Adrenal gland (tissue), 12 donors: Measurements from ENCODE around the gene CYSRT1. TPM values are rescaled to one million over a fixed set of nuclear protein-coding genes. Genes with fewer than 3 reads are reported as not detected.
"Not testable (repeated sequence)": the region's sequence is repeated elsewhere in the genome, so short reads cannot be mapped to it uniquely, and the experiment has no call there.

ENCODE experiments used
- DNase-seq, 7 donors: peaks; one replicate each; pipeline ENCODE4 v3.0.0-alpha.2; 2019 to 2020
- H3K27ac ChIP-seq, 5 donors: fragments of 200-600 bp; sonication (generic) in 4 of 5; 1 replicate in 3 of 5; 2 replicates in 2 of 5; pipeline versions ENCODE4 v1.5.1 to v1.8.0; 2016 to 2020; ENCODE audit warnings: mild to moderate bottlenecking in 1 of 5
- H3K27me3 ChIP-seq: fragments of 200-600 bp; 2 replicates; pipeline ENCODE4 v1.8.0; 2021
- H3K36me3 ChIP-seq, 2 donors: fragments of 200-600 bp; replicated peaks in 1 of 2; 1 replicate in 1 of 2; 2 replicates in 1 of 2; pipeline versions ENCODE4 v1.5.1 to v1.8.0; 2018 to 2022
- H3K4me1 ChIP-seq, 2 donors: fragments of 200-600 bp; replicated peaks in 1 of 2; 1 replicate in 1 of 2; 2 replicates in 1 of 2; pipeline versions ENCODE4 v1.5.1 to v1.8.0; 2018 to 2021
- H3K4me3 ChIP-seq, 4 donors: fragments of 200-600 bp; sonication (generic) in 3 of 4; one replicate each; pipeline ENCODE4 v1.5.1; 2016 to 2018
- H3K9me3 ChIP-seq, 3 donors: fragments of 200-600 bp; sonication (generic) in 1 of 3; replicated peaks in 1 of 3; 1 replicate in 2 of 3; 2 replicates in 1 of 3; pipeline versions ENCODE4 v1.5.1 to v1.8.0; 2016 to 2021
- CTCF ChIP-seq, 6 experiments: fragments of 450-650 bp in 4 of 6; fragments of 200-600 bp in 2 of 6; sonication (generic) in 1 of 6; IDR thresholded peaks; 1 replicate in 5 of 6; 2 replicates in 1 of 6; pipeline versions ENCODE4 v1.5.1 to v1.8.0; 2016 to 2021; ENCODE audit warnings: antibody characterized with exemption in 6 of 6, mild to moderate bottlenecking in 2 of 6, moderate library complexity in 1 of 6
- POLR2A ChIP-seq, 2 donors: fragments of 450-650 bp; IDR thresholded peaks; one replicate each; pipeline ENCODE4 v1.6.1; 2017; ENCODE audit warnings: antibody characterized with exemption in 2 of 2, mild to moderate bottlenecking in 2 of 2, moderate library complexity in 1 of 2
- WGBS, 4 donors: extraction: QIAGEN DNeasy Blood & Tissue Kit in 2 of 4; methylation state at CpG; one replicate each; pipeline versions ENCODE4 v1.1.5 to v1.1.7; 2013 to 2017; 5-methylcytosine and 5-hydroxymethylcytosine counted together
- intact Hi-C, 2 donors: fragments of 100-400 bp; cut with DNase I; formaldehyde crosslinking; loops; one replicate each; pipeline versions ENCODE4 v1.14.1 to v1.15.0; 2022 to 2023
- polyA plus RNA-seq, 3 donors: library from polyadenylated mRNA; stranded (reverse); fragments of 200-250 nt in 2 of 3; fragments of 350-450 nt in 1 of 3; fragmentation: Illumina TruSeq in 1 of 3; extraction: RNeasy Lipid Tissue Mini Kit (QIAGEN cat#74804) in 1 of 3; gene quantifications; one replicate each; pipeline ENCODE4 v1.2.3, GENCODE V29; 2013 to 2014
- total RNA-seq, 9 donors: library from RNA; depleted of rRNA in 4 of 9; stranded (reverse); fragments of >200 nt in 4 of 9; fragments of 120-200 nt in 1 of 9; fragmentation: NEBNext Ultra II Directional in 1 of 9; extraction: Animal tissue kit (Norgen Biotek cat#: 25700) in 1 of 9; gene quantifications; one replicate each; pipeline versions ENCODE4 v1.1.0 to v1.2.4, GENCODE V29; 2013 to 2023
- donor health status: healthy with polysubstance abuse.
- donor health status: Bipolar disorder and iron deficiency.
- donor health status: DM: yes; HTN: yes; CAD: no.
- donor health status: DM: no; HTN: no; CAD: no.
- donor health status: DM: no; HTN: no; CAD: no.
- donor health status: DM: yes; HTN: yes; CAD: no.

CYSRT1 gene
- total and polyA plus RNA-seq, 12 donors = 0.56 to 4.6 (median 1.7) TPM; not detected in 1

DNA sequence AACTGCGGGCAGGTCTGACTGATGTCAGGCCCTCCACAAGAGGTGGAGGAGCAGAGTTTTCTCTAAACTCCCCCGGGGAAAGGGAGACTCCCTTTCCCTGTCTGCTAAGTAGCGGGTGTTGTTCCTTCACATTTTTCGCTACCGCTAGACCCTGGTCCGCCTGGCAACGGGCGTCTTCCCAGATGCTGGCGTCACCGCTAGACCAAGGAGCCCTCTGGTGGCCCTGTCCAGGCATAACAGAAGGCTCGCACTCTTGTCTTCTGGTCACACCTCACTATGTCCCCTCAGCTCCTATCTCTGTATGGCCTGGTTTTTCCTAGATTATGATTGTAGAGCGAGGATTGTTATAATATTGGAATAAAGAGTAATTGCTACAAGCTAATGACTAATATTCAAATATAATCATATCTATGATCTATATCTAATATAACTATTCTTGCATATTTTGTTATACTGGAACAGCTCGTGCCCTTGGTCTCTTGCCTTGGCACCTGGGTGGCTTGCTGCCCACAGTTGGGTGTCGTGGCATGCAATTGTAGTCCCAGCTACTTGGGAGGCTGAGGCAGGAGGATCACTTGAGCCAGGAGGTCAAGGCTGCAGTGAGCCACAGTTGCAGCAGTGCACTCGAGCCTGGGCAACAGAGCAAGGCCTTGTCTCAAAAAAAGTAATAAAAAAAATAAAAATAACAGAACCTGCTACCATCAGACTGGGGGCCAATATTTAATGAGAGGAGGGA is 37.4 kb downstream of the CYSRT1 start:
- peaks cover 0 to 45% of the 10 kb centered on the region in 2 donors for H3K36me3 ChIP-seq
- H3K4me1 ChIP-seq, H3K9me3 ChIP-seq, H3K27ac ChIP-seq, H3K4me3 ChIP-seq, H3K27me3 ChIP-seq, intact Hi-C loops: not testable (repeated sequence)
- peak; percentile 23 to 62 (median 52) for TF ChIP-seq CTCF (IDR thresholded peaks at IDR 0.05)
- peak in 4 of 7 donors; percentile 39 to 74 (median 62) for DNase-seq
- WGBS, 4 donors = 34 to 40% (median 37%) methylated on average over 13 to 15 of the region's 15 CpGs

GRCh38 chr9:137262909-137263285 is 37.9 kb downstream of the CYSRT1 start:
- Histone ChIP-seq H3K4me1 (no peaks in the 10 kb centered on the region), H3K27me3 (no peaks in the 10 kb centered on the region), H3K9me3 (no peaks in the 10 kb centered on the region), H3K4me3 (no peak overlapping the region), H3K27ac (no peak overlapping the region), H3K36me3 (peaks cover 0 to 43% of the 10 kb centered on the region in 2 donors)
- TF ChIP-seq POLR2A (IDR thresholded peaks at IDR 0.05) = no peak
- 86 to 92% (median 90%) methylated on average over 23 to 24 of the region's 24 CpGs for WGBS, 4 donors
- intact Hi-C loops = no loop called here
- DNase-seq = no peak

- intact Hi-C loops = no loop called here
- Histone ChIP-seq H3K27me3 (no peaks in the 10 kb centered on the region), H3K27ac (no peak overlapping the region), H3K4me3 (no peak overlapping the region), H3K9me3 (no peaks in the 10 kb centered on the region), H3K4me1 (peaks cover 0 to 3% of the 10 kb centered on the region in 2 donors), H3K36me3 (peaks cover 0 to 38% of the 10 kb centered on the region in 2 donors)
- peak in 1 of 7 donors; percentile 15 for DNase-seq
- 81 to 88% (median 84%) methylated on average over 8 to 10 of the region's 10 CpGs for whole genome bisulfite sequencing, 4 donors
- TF ChIP-seq POLR2A (IDR thresholded peaks at IDR 0.05) = no peak
- TF ChIP-seq CTCF (IDR thresholded peaks at IDR 0.05) = no peak
Observed at GRCh38 chr9:137263506-137263905, 38.5 kb downstream of the CYSRT1 start.

- no peak for TF ChIP-seq CTCF (IDR thresholded peaks at IDR 0.05)
- Histone ChIP-seq H3K4me1 (peaks cover 0 to 8% of the 10 kb centered on the region in 2 donors), H3K36me3 (peaks cover 0 to 34% of the 10 kb centered on the region in 2 donors), H3K9me3 (no peaks in the 10 kb centered on the region), H3K27me3 (no peaks in the 10 kb centered on the region), H3K4me3 (no peak overlapping the region), H3K27ac (no peak overlapping the region)
- DNase-seq = peak in 1 of 7 donors; percentile 16
- intact Hi-C loops = no loop called here
- WGBS, 4 donors = 92 to 97% (median 95%) methylated on average over 21 to 22 of the region's 22 CpGs
Observed at GRCh38 chr9:137264067-137264466, 39.1 kb downstream of the CYSRT1 start.
